Measurements from ENCODE around the gene APOB. TPM values are rescaled to one million over a fixed set of nuclear protein-coding genes. Genes with fewer than 3 reads are reported as not detected.

APOB gene
- total and polyA plus RNA-seq, 2 of the 8 experiments (the other 6 are each of a cell fraction or from before 2014, with no cell fraction given) = 0.15 to 0.61 TPM

DNA sequence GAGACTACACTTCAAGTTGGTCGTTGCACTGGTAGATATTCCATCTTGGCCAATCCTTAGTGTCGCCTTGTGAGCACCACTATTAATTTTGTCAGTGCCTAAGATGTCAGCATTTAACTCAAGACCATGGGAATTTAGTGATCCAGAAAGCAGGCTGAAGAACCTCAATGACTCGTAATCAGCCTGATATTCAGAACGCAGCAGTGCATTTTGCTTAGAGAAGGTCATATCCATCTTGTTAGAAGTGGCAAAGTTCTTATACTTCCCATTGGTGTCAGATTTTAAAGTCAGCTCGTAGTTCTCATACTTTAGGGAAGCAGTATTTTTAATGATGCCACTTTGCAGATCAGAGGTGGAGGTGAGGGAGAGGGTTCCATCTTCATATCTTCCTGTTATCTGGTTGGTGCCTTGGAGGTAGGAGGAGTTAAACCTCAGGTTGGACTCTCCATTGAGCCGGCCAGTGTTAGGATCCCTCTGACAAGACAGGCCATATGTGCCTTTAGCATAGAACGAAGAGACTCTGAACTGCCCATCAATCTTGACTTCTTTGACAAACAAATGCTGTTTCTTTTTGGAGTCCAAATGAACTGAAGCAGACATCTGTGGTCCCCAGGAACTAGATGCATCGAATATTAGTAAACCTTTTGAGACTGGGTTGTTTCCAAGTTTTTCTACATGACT is 31.9 kb downstream of the APOB start:
- H4K5ac ChIP-seq (ENCODE audit: insufficient read length, low read depth, low read length) = no peak overlapping the region
- H3K23ac ChIP-seq (ENCODE audit: insufficient read length) = no peak overlapping the region
- ChIA-PET CTCF (ENCODE audit: partially characterized antibody) (interaction anchor here (0.7 to 2.8 kb wide), 3 partner anchors 15 to 350 kb away, joined by 3 to 9 read pairs (median 3); no protein-coding TSS in a partner anchor), POLR2A (ENCODE audit: partially characterized antibody) (no interaction called here)
- H3K9ac ChIP-seq (replicated peaks in 1 of 4; ENCODE audit: extremely low read depth in 1 of 4, low read depth in 3 of 4, low read length in 3 of 4) = no peak overlapping the region
- no peak overlapping the region for H2AK5ac ChIP-seq (ENCODE audit: low read depth, low read length)
- no peak overlapping the region for H2AFZ ChIP-seq (ENCODE audit: low read length)
- WGBS, 2 experiments (ENCODE audit: extremely low coverage in 1 of 2, insufficient coverage in 1 of 2, insufficient read length in 1 of 2, insufficient replicate concordance in 2 of 2, low coverage in 1 of 2, low lambda C conversion rate in 2 of 2, missing lambda C conversion rate in 1 of 2) = 87% methylated on average over 8 of the region's 8 CpGs; no CpG with 5 or more reads in 1 of the 2 experiments
- no peaks in the 10 kb centered on the region for H3K23me2 ChIP-seq (ENCODE audit: low read depth, low read length)
- H2BK5ac ChIP-seq (ENCODE audit: low read depth, low read length) = no peak overlapping the region
- no peak overlapping the region for H3K18ac ChIP-seq (ENCODE audit: extremely low read depth, low read length)
- no peaks in the 10 kb centered on the region for H3K4me1 ChIP-seq (replicated peaks in 1 of 4; ENCODE audit: control insufficient read depth in 3 of 4, insufficient read depth in 4 of 4, low read length in 3 of 4)
- TF ChIP-seq KDM4A (IDR thresholded peaks at IDR 0.05; ENCODE audit: low read depth, low read length, severe bottlenecking) = no peak
- no peak overlapping the region for H4K8ac ChIP-seq (ENCODE audit: extremely low read depth, insufficient read depth, low read length)
- no peaks in the 10 kb centered on the region for H3K36me3 ChIP-seq (ENCODE audit: control insufficient read depth in 2 of 4, insufficient read depth in 4 of 4, low read length in 3 of 4)
- no peak overlapping the region for H3K56ac ChIP-seq (replicated peaks; ENCODE audit: insufficient read length, low read depth, low read length)
- no peak overlapping the region for H2BK120ac ChIP-seq (replicated peaks; ENCODE audit: low read depth, low read length)
- H3K14ac ChIP-seq (ENCODE audit: insufficient read length) = no peak overlapping the region
- FAIRE-seq = no peak
- H3K4me2 ChIP-seq (ENCODE audit: insufficient read depth in 1 of 2, low read depth in 2 of 2, low read length in 2 of 2) = no peak overlapping the region
- no peaks in the 10 kb centered on the region; a peak in 1 of 4 replicates for H3K9me3 ChIP-seq (ENCODE audit: insufficient read depth in 2 of 2, low read depth in 1 of 2, low read length in 1 of 2)
- H3K4me3 ChIP-seq (ENCODE audit: extremely low read depth in 1 of 4, insufficient read depth in 2 of 4, low read depth in 3 of 4, low read length in 4 of 4) = no peak overlapping the region
- no peak overlapping the region for H3K4ac ChIP-seq (replicated peaks; ENCODE audit: insufficient read length, low read depth, low read length)
- H3K79me2 ChIP-seq (ENCODE audit: control insufficient read depth in 1 of 2, insufficient read depth in 2 of 2, low read length in 2 of 2) = no peaks in the 10 kb centered on the region
- no peak overlapping the region for H2BK15ac ChIP-seq (ENCODE audit: low read length)
- no peak overlapping the region for H2BK12ac ChIP-seq (ENCODE audit: low read depth, low read length)
- no peak overlapping the region for H4K91ac ChIP-seq (replicated peaks; ENCODE audit: insufficient read length, low read length)
- no peak for DNase-seq (ENCODE audit: low read depth in 1 of 2, low spot score in 2 of 2)
- no peaks in the 10 kb centered on the region for H4K20me1 ChIP-seq (replicated peaks in 1 of 2; ENCODE audit: control insufficient read depth in 1 of 2, insufficient read depth in 2 of 2, low read length in 2 of 2)
- H3K27me3 ChIP-seq (replicated peaks in 1 of 4; ENCODE audit: control insufficient read depth in 3 of 4, extremely low read depth in 1 of 4, insufficient read depth in 3 of 4, low read length in 3 of 4) = no peaks in the 10 kb centered on the region; a peak in 1 of 7 replicates
- H2BK20ac ChIP-seq (ENCODE audit: low read length) = no peak overlapping the region
- H3K79me1 ChIP-seq (ENCODE audit: low read depth, low read length) = no peaks in the 10 kb centered on the region
- no peak overlapping the region for H3K27ac ChIP-seq (ENCODE audit: low read depth, low read length)

Measured in H1 (cell line).